Activated CD8-positive, alpha-beta memory T cell treated with anti-CD3 and anti-CD28 coated beads, Interleukin-2, amount 50 U/mL, for 48 hours (primary cell): ENCODE measurements around the gene POLR2H.

Experiments used
- DNase-seq: peaks from one replicate; pipeline ENCODE4 v3.0.0-alpha.2; 2020

Gene POLR2H

DNA sequence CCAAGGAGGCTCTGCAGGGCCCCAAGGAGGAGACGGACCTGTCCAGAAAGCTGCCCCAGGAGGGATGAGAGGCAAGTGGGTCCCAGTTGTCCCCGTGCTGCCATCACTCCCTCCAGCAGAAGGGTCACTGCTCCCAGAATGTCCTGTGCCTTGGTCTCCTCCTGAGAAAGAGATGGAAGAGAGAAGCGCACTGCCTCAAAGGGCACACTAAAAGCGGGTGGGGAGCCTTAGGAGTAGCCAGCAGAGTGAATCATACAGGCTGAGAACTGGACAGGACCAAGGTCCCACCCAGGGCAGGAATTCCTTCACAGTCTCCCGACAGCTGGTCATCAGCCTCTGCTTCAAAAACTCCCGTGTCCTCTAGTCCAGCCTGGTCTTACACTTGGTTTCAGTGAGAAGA is 11.9 kb downstream of the POLR2H start:
- no peak for DNase-seq

DNA sequence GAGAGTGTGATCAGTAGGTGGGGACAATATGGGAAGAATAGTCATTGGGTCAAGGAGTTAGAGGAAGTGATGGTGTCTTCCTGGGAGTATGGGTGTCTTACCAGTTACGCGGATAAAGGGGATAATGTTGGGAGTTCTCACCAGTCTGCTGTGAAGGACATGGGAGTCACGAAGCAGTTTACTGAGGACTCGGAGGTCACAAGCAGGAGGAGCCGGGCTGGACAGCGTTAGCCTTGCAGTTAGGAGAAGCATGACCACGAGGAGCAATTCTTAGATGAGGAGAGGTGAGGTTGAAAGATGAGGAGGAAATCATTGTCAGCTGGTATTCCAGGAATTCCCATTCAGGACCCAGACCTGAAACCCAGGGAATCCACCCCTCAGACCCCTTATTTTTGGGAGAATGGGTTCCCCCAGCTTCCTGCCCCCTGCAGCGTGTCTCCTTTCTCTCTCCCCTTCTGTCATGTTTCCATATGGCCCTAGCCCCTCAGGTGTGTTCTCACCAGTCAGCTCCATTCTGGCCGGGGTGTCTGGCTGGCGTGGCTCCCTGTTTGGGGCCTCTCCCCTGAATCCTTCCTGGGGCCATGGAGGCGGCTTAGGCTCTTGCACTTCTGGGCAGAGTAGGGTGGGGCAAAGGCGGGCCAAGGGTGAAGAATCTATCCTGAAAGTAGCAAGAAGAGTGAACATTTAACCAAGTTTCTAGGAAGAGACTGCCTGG is 14.4 kb downstream of the POLR2H start:
- DNase-seq: no peak

DNA sequence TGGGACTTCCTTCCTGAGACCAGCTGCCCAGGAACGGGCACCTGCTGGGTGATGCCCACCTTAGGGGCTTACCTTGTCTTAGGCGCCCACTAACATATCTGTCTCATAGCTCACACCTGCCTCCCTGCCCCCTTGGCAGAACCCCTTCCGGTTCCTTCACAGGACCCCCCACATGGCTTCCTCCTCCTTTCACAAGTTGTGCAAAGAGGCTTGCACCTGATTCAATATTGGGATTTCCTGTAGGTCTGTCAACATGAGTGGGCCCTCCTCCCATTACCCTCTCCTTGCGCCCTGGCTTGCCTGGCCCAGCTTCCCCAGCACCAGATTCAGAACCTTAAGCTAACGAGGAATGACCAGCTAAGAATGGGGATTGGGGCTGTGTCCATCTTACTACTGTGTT is 15.9 kb downstream of the POLR2H start:
- no peak for DNase-seq

DNA sequence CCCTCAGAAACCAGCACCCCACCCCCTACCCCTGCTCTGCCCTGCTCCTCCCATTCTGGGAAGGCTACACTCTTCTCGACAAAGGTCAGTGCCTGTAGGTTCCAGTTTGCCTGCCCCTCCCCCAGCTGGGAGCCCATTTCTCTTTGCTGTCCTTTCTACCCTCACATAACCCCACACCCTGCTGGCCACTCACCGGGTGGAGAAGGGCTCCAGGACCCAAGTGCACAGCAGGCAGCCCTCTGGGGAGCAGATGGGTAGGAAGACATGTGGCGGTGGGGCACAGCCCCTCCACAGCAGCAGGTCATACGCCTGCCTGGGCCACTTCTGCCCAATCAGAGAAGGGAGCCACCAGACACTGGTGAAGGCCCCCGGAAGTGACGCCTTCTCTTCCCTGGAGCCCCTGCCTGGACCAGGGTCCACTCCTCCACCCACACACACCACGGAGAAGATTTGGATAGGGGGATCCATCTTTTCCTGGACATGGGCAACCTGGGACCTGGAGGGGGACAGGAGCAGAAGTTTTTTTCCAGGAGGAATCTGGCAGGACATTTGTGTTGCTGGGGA is 16.5 kb downstream of the POLR2H start, which contains the start of gene THPO:
Gene THPO (minus strand): TSS at position 326 of the 564 bp plus-strand sequence. CDS start 1,948 bp downstream, outside the sequence.
- DNase-seq: no peak

DNA sequence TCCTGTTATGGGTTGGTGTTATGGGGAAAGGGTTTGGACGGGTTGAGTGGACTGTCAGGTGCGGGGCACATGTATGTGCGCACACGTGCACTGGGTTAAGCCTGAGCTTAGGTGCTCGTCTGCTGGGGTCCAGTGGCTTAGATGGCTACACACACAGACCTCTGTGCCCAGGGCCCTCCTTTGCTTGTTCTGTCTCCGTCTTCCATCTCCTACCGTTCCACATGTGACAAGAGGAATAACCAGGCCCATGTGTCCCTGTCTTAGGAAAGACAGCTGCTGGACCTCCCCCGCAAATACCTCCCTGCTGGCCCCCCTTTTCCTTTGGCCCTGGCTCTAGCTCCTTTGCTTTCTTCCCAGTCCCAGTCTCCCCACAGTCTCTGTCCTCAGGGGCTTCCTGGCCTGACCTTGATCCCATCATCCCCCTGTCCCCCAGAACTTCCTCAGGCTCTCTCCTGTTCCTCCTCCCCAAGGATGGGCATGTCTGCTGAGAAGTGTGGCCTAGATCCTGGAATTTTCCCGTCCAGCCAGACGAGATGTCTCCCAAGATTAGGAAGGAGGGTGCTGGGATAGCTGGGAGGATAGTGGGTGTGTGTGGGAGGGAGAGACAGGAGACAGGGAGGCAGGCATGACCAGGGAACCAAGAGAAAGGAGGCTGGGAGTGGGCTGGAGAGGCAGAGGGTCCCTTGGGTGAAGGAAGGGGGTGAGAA is 17.3 kb downstream of the POLR2H start:
- no peak for DNase-seq

DNA sequence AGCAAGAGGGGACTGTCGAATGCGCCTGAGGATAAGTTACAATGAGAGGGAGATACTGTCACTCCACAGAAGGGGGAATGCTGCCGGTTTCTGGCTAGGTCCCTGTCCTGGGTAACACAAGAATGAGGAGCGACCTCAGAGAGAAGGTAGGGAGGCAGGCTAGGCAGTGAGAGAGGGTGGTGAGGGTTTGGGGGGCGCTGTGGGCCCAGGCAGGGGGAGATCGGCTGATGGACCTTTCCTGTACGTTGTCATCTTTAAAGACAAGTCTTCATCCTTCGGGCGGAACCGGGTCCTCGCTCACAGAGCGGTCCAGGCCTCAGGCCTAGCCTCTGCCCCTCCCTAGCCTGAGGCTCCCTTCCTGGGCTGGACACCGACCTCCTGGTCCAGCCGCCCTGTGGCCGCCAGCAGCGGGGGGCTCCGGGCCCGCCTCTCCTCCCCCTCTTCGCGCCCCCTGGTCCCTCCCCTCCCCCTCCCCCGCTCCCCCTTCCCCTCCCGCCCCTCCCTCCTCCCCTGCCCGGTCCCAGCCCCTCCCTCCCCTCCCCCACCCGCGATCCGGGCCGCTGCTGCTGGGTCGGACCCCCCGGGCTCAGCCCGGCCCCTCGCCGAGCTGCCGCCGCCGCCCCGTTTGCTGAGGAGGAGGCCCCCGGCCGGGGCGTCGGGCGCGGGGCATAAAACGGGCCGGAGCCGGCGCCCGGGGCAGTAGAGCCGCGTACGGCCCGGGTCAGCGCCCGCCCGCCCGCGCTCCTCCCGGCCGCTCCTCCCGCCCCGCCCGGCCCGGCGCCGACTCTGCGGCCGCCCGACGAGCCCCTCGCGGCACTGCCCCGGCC is 18.1 kb downstream of the POLR2H start, which contains the start of gene CHRD:
Gene CHRD (plus strand): TSS at position 697 of the 827 bp plus-strand sequence. CDS start 265 bp downstream, outside the sequence.
- no peak for DNase-seq

DNA sequence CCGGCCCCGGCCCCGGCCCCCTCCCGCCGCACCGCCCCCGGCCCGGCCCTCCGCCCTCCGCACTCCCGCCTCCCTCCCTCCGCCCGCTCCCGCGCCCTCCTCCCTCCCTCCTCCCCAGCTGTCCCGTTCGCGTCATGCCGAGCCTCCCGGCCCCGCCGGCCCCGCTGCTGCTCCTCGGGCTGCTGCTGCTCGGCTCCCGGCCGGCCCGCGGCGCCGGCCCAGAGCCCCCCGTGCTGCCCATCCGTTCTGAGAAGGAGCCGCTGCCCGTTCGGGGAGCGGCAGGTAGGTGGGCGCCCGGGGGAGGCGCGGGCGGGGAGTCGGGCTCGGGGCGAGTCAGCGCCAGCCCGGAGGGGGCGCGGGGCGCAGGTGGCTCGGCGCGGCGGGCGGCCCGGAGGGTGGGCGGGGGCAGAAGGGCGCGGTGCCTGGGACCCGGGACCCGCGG is 18.7 kb downstream of the POLR2H start:
- no peak for DNase-seq

DNA sequence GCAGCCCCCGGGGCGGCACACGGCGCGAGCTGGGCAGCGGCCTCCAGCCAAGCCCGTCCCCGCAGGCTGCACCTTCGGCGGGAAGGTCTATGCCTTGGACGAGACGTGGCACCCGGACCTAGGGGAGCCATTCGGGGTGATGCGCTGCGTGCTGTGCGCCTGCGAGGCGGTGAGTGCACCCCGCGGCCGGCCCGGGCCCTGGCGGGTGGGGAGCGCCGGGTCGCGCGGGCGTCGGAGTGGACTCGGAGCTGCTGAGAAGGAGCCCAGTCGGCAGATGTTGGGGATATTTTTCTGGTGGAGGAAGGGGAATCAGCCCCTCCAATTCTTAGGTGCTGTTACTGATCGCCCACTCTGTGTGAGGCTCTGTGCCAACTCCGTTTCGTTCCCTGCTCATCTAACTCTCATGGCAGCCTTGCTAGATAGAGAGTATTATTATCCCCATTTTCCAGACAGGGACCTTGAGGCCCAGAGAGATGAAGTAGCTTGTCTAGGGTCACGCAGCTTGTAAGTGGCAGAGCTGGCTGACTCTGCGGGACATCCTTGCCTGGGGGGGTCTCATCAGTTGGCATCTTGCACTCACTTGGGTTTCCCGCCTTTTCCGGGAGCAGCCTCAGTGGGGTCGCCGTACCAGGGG is 19.2 kb downstream of the POLR2H start:
- DNase-seq: no peak

DNA sequence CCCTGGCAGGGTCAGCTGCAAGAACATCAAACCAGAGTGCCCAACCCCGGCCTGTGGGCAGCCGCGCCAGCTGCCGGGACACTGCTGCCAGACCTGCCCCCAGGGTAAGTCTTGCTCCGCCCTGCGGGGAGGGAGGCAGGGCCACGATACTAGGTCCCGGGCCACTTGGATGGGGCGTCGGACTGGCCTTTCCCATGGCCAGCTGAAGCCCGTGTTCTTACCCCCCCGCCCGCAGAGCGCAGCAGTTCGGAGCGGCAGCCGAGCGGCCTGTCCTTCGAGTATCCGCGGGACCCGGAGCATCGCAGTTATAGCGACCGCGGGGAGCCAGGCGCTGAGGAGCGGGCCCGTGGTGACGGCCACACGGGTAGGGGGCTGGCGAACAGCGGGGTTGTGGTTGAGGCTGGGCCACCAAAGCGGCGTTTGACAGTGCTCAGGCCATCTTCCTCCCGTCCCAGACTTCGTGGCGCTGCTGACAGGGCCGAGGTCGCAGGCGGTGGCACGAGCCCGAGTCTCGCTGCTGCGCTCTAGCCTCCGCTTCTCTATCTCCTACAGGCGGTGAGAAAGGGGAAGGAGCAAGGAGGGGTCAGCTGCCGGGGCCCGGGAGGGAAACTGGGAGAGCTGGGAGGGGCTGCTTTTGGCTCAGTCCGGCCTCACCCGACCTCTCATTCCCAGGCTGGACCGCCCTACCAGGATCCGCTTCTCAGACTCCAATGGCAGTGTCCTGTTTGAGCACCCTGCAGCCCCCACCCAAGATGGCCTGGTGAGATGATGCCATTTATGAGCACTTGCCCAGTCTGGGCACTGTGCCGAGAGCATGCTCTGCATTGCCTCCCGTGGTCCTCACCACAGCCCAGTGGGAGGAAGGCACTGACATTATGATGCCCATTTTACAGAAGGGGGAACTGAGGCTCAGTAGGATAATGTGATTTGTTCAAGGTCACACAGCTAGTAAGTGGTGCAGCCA is 20.0 kb downstream of the POLR2H start:
- DNase-seq: no peak

DNA sequence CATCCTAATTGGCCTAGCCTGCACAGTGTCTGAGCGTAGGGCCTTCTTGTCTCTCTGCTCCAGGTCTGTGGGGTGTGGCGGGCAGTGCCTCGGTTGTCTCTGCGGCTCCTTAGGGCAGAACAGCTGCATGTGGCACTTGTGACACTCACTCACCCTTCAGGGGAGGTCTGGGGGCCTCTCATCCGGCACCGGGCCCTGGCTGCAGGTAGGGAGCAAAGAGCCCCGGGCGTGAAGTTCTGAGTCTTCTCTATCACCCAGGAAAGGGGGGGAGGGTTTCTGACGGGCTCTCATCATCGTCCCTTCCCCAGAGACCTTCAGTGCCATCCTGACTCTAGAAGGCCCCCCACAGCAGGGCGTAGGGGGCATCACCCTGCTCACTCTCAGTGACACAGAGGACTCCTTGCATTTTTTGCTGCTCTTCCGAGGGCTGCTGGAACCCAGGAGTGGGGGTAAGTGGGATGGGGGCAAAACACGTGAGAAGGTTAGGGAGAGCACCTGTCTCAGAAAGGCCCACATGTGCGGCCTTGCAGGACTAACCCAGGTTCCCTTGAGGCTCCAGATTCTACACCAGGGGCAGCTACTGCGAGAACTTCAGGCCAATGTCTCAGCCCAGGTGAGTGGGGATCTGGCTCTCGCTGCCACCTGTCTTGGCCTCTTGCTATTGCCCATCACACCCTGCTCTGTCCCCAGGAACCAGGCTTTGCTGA is 21.0 kb downstream of the POLR2H start:
- no peak for DNase-seq

DNA sequence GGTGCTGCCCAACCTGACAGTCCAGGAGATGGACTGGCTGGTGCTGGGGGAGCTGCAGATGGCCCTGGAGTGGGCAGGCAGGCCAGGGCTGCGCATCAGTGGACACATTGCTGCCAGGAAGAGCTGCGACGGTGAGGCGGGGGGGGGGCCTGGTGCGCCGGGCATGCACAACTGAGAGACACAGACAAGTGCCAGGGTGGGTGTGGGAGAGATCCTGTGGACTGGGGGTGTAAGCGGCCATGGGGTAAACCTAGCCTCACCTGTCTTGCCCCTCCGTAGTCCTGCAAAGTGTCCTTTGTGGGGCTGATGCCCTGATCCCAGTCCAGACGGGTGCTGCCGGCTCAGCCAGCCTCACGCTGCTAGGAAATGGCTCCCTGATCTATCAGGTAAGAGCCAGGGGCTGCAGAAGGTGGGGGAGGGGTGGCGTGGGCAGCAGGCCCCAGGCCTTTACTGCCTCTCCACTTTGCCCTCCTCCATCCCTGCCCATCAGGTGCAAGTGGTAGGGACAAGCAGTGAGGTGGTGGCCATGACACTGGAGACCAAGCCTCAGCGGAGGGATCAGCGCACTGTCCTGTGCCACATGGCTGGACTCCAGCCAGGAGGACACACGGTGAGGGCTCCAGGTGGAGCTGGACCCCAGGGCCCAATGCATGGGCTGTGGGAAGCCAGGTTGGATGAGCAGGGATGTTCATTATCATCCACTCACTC is 21.7 kb downstream of the POLR2H start:
- DNase-seq: no peak

DNA sequence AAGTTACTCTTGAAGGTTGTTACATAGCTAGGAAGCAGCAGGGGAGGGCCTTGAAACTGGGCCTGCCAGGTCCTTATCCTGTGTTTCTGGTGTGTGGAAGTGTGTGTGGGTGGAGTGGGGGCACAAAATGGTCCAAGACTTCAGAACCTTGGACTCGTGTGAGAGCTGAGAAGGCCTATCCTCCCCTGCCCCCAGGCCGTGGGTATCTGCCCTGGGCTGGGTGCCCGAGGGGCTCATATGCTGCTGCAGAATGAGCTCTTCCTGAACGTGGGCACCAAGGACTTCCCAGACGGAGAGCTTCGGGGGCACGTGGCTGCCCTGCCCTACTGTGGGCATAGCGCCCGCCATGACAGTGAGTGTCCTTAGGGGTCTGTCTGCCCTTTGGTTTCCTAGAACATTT is 22.8 kb downstream of the POLR2H start:
- DNase-seq: no peak

DNA sequence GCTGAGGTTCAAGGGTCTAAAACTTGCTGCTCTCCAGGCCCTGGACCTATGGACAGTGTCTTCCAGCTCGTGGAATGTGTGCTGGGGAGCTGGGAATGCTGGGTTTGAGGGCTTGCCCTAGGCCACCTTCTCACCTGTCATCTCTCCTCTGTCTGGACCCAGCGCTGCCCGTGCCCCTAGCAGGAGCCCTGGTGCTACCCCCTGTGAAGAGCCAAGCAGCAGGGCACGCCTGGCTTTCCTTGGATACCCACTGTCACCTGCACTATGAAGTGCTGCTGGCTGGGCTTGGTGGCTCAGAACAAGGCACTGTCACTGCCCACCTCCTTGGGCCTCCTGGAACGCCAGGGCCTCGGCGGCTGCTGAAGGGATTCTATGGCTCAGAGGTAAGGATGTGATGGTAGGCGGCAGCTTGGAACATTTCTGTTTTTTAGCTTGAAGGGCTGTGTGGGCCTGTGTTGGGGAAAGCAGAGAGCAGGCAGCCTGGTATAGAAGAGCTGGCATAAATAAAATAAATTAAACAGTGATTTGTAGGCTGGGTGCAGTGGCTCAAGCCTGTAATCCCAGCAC is 23.4 kb downstream of the POLR2H start:
- no peak for DNase-seq

DNA sequence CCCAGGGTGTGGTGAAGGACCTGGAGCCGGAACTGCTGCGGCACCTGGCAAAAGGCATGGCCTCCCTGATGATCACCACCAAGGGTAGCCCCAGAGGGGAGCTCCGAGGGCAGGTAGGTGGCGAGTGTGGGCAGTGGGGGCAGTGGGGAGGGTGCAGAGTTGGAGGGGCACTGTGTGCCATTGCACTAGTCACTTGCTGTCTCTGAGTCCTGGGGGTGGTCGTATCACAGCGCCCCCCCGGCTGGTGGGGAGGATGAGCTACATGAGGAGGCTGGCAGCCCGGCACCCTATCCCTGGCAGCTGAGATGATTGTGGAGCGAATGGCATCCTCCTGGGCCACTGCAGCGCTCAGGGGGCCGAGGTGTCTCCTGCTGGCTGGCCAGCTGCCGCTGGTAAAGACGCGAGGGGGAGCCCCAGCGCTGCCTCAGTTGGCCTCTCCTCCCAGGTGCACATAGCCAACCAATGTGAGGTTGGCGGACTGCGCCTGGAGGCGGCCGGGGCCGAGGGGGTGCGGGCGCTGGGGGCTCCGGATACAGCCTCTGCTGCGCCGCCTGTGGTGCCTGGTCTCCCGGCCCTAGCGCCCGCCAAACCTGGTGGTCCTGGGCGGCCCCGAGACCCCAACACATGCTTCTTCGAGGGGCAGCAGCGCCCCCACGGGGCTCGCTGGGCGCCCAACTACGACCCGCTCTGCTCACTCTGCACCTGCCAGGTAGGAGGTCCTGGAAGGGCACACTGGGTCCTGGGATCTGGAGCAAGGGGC is 24.7 kb downstream of the POLR2H start:
- no peak for DNase-seq

DNA sequence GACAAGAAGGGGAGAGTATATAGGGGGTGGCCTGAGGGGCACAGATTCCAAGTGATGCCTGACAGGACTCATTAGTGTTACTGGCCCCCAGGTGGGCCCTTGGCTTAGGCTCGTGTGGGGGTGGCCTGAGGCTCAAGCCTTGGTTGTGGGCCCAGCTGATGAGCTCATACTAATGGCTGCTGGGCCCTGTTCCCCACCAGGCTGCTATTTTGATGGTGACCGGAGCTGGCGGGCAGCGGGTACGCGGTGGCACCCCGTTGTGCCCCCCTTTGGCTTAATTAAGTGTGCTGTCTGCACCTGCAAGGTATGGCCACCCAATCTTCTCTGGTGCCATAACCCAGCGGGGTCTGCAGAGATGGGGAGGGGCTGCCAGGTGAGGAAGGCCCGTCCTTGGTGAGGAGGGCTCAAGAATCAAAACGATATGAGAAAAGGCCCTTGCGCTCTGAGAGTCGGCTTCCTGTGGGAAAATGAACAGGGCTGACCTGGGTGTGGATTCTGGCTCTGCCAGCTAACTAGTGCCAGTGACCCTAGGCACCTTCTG is 25.7 kb downstream of the POLR2H start:
- no peak for DNase-seq

DNA sequence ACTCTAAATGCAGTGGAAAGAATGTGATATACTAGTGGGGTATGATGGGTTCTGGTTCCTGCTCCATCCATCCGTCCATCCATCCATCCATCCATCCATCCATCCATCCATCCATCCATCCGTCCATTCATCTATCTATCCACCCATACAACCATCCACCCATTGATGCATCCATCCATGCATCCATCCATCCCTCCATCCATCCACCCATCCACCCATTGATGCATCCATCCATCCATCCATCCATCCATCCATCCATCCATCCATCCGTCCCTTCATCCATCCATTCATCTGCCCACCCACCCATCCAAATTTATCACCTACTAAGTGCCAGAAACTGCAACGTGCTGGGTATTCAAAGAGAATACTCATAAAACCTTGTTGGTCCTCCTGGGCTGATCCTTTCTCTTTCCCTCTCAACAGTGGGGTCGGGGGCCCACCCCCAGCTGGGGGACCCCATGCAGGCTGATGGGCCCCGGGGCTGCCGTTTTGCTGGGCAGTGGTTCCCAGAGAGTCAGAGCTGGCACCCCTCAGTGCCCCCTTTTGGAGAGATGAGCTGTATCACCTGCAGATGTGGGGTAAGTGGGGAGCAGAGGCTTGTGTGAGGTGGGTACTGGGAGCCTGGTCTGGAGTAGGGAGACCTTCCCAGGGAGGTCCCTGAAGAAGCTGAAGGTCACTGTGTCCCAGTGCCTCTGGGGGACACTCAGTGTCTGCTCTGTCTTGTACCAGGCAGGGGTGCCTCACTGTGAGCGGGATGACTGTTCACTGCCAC is 26.8 kb downstream of the POLR2H start:
- DNase-seq: no peak

DNA sequence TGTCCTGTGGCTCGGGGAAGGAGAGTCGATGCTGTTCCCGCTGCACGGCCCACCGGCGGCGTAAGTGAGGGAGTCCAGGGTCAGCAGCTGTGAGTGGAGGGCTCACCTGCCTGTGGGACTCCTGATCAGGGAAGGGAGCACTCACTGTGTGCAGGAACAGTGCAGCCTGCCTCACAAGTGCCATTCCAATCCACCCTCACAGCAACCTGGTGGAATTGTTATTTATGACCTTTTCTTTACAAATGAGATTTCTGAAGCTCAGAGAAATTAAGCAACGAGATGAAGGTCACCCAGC is 27.4 kb downstream of the POLR2H start:
- no peak for DNase-seq

DNA sequence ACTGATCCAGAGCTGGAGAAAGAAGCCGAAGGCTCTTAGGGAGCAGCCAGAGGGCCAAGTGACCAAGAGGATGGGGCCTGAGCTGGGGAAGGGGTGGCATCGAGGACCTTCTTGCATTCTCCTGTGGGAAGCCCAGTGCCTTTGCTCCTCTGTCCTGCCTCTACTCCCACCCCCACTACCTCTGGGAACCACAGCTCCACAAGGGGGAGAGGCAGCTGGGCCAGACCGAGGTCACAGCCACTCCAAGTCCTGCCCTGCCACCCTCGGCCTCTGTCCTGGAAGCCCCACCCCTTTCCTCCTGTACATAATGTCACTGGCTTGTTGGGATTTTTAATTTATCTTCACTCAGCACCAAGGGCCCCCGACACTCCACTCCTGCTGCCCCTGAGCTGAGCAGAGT is 27.9 kb downstream of the POLR2H start:
- DNase-seq: no peak
